ENCODE measurements around the gene MYL1.

MYL1 gene

GRCh38 chr2:210315015-210315788 lies at the start of gene MYL1:
TSS of gene MYL1 (minus strand) at chr2:210315174. CDS start at chr2:210315042, 132 bp downstream.
- no peak for DNase-seq
- in situ Hi-C loops (cut with MboI; ENCODE audit: low pct_unique_long_range_greater_than_20kb, low sequenced_read_pairs), result no loop called here

GRCh38 chr2:210363876-210364275 lies 48.9 kb upstream of the MYL1 start:
- DNase-seq, result no peak
- in situ Hi-C loops (cut with MboI; ENCODE audit: low pct_unique_long_range_greater_than_20kb, low sequenced_read_pairs), result no loop called here

- in situ Hi-C loops (cut with MboI; ENCODE audit: low pct_unique_long_range_greater_than_20kb, low sequenced_read_pairs), result no loop called here
- no peak for DNase-seq
Measured at GRCh38 chr2:210363261-210363660, 48.3 kb upstream of the MYL1 start.

- DNase-seq, result no peak
- in situ Hi-C loops (cut with MboI; ENCODE audit: low pct_unique_long_range_greater_than_20kb, low sequenced_read_pairs), result no loop called here
Measured at GRCh38 chr2:210360412-210360811, 45.4 kb upstream of the MYL1 start.

GRCh38 chr2:210356944-210357343 lies 42.0 kb upstream of the MYL1 start:
- in situ Hi-C loops (cut with MboI; ENCODE audit: low pct_unique_long_range_greater_than_20kb, low sequenced_read_pairs), result no loop called here
- no peak for DNase-seq

- in situ Hi-C loops (cut with MboI; ENCODE audit: low pct_unique_long_range_greater_than_20kb, low sequenced_read_pairs), result no loop called here
- no peak for DNase-seq
Measured at GRCh38 chr2:210337159-210337558, 22.2 kb upstream of the MYL1 start.

- no peak for DNase-seq
- in situ Hi-C loops (cut with MboI; ENCODE audit: low pct_unique_long_range_greater_than_20kb, low sequenced_read_pairs), result no loop called here
Measured at GRCh38 chr2:210324906-210325305, 9.9 kb upstream of the MYL1 start.

- no peak for DNase-seq
- in situ Hi-C loops (cut with MboI; ENCODE audit: low pct_unique_long_range_greater_than_20kb, low sequenced_read_pairs), result no loop called here
Measured at GRCh38 chr2:210324458-210324857, 9.5 kb upstream of the MYL1 start.

- in situ Hi-C loops (cut with MboI; ENCODE audit: low pct_unique_long_range_greater_than_20kb, low sequenced_read_pairs), result no loop called here
Measured at GRCh38 chr2:210323003-210323402, 8.0 kb upstream of the MYL1 start.

GRCh38 chr2:210318891-210319290 lies 3.9 kb upstream of the MYL1 start:
- DNase-seq, result no peak
- in situ Hi-C loops (cut with MboI; ENCODE audit: low pct_unique_long_range_greater_than_20kb, low sequenced_read_pairs), result no loop called here

More at GRCh38 chr2:210323003-210323402, 8.0 kb upstream of the MYL1 start:
- DNase-seq, result no peak

GRCh38 chr2:210318486-210318885 lies 3.5 kb upstream of the MYL1 start:
- DNase-seq, result no peak
- in situ Hi-C loops (cut with MboI; ENCODE audit: low pct_unique_long_range_greater_than_20kb, low sequenced_read_pairs), result no loop called here

- no peak for DNase-seq
- in situ Hi-C loops (cut with MboI; ENCODE audit: low pct_unique_long_range_greater_than_20kb, low sequenced_read_pairs), result no loop called here
Measured at GRCh38 chr2:210310550-210310949, 4.4 kb downstream of the MYL1 start.

- no peak for DNase-seq
- in situ Hi-C loops (cut with MboI; ENCODE audit: low pct_unique_long_range_greater_than_20kb, low sequenced_read_pairs), result no loop called here
Measured at GRCh38 chr2:210309548-210310233, 5.3 kb downstream of the MYL1 start.

GRCh38 chr2:210303498-210303897 lies 11.5 kb downstream of the MYL1 start:
- in situ Hi-C loops (cut with MboI; ENCODE audit: low pct_unique_long_range_greater_than_20kb, low sequenced_read_pairs), result no loop called here
- no peak for DNase-seq

- in situ Hi-C loops (cut with MboI; ENCODE audit: low pct_unique_long_range_greater_than_20kb, low sequenced_read_pairs), result no loop called here
- no peak for DNase-seq
Measured at GRCh38 chr2:210302326-210302725, 12.6 kb downstream of the MYL1 start.

- no peak for DNase-seq
- in situ Hi-C loops (cut with MboI; ENCODE audit: low pct_unique_long_range_greater_than_20kb, low sequenced_read_pairs), result no loop called here
Measured at GRCh38 chr2:210299866-210300373, 15.1 kb downstream of the MYL1 start.

GRCh38 chr2:210288408-210288807 lies 26.6 kb downstream of the MYL1 start:
- in situ Hi-C loops (cut with MboI; ENCODE audit: low pct_unique_long_range_greater_than_20kb, low sequenced_read_pairs), result no loop called here
- no peak for DNase-seq

GRCh38 chr2:210287301-210287700 lies 27.7 kb downstream of the MYL1 start:
- in situ Hi-C loops (cut with MboI; ENCODE audit: low pct_unique_long_range_greater_than_20kb, low sequenced_read_pairs), result no loop called here
- DNase-seq, result no peak

GRCh38 chr2:210286123-210286680 lies 28.8 kb downstream of the MYL1 start:
- DNase-seq, result no peak
- in situ Hi-C loops (cut with MboI; ENCODE audit: low pct_unique_long_range_greater_than_20kb, low sequenced_read_pairs), result no loop called here

GRCh38 chr2:210277133-210277532 lies 37.8 kb downstream of the MYL1 start:
- in situ Hi-C loops (cut with MboI; ENCODE audit: low pct_unique_long_range_greater_than_20kb, low sequenced_read_pairs), result no loop called here
- no peak for DNase-seq

Measured in KBM-7 (cell line).